K562 (cell line): Measurements from ENCODE around the gene FAM180B. TPM values are rescaled to one million over a fixed set of nuclear protein-coding genes. Genes with fewer than 3 reads are reported as not detected.

Experiments used
- CBFB ChIP-seq: sonication (generic); formaldehyde crosslinking; IDR thresholded peaks from 2 replicates; pipeline ENCODE4 v1.4.0; 2020; ENCODE audit warnings: mild to moderate bottlenecking, missing genetic modification reagents
- DDX20 ChIP-seq: fragments of 450-650 bp; IDR thresholded peaks from 2 replicates; pipeline ENCODE4 v1.6.1; 2016; ENCODE audit warnings: missing genetic modification characterization, low read depth, mild to moderate bottlenecking, missing compliant biosample characterization, moderate library complexity
- EZH2 ChIP-seq: IDR thresholded peaks from 2 replicates; pipeline ENCODE4 v1.6.1; 2012; ENCODE audit warnings: low read depth, mild to moderate bottlenecking, inconsistent platforms, low read length, borderline replicate concordance
- GATA2 ChIP-seq: sonication (generic); formaldehyde crosslinking; IDR thresholded peaks from 2 replicates; pipeline ENCODE4 v1.4.0; 2020; ENCODE audit warnings: mild to moderate bottlenecking, missing genetic modification reagents
- GTF2E2 ChIP-seq: fragments of 200-800 bp; sonication (Bioruptor generic); IDR thresholded peaks from 2 replicates; pipeline ENCODE4 v1.6.1; 2016; ENCODE audit warnings: missing genetic modification characterization, missing compliant biosample characterization
- ILK ChIP-seq: fragments of 450-650 bp; IDR thresholded peaks from 2 replicates; pipeline ENCODE4 v1.6.1; 2016; ENCODE audit warnings: missing genetic modification characterization, low read depth, mild to moderate bottlenecking, missing compliant biosample characterization, moderate library complexity, borderline replicate concordance
- NR4A1 ChIP-seq, 2 experiments: fragments of 250-450 bp in 1 of 2; fragments of 450-650 bp in 1 of 2; sonication (Bioruptor Pico) in 1 of 2; IDR thresholded peaks; 2 replicates each; pipeline versions ENCODE4 v1.4.0 to v1.6.1; 2016 to 2020; ENCODE audit warnings: mild to moderate bottlenecking in 2 of 2, missing compliant biosample characterization in 1 of 2, missing genetic modification characterization in 1 of 2, moderate library complexity in 1 of 2
- POLR2AphosphoS5 ChIP-seq: IDR thresholded peaks from 2 replicates; pipeline ENCODE4 v1.6.1; 2011; ENCODE audit warnings: mild to moderate bottlenecking, low read depth, low read length, moderate library complexity; ENCODE audit not compliant: control insufficient read depth, insufficient read depth
- RAD51 ChIP-seq: fragments of 450-650 bp; IDR thresholded peaks from 2 replicates; pipeline ENCODE4 v1.7.1; 2016; ENCODE audit warnings: low read depth, mild to moderate bottlenecking, borderline replicate concordance
- SP1 ChIP-seq: sonication (generic); formaldehyde crosslinking; IDR thresholded peaks from 2 replicates; pipeline ENCODE4 v1.8.1; 2022; ENCODE audit warnings: mild to moderate bottlenecking, missing genetic modification reagents
- ZBTB17 ChIP-seq: fragments of 450-650 bp; formaldehyde crosslinking; IDR thresholded peaks from 2 replicates; pipeline ENCODE4 v1.4.0; 2020; ENCODE audit warnings: mild to moderate bottlenecking
- polyA plus RNA-seq, 8 experiments: library from polyadenylated mRNA; depleted of rRNA in 4 of 8; stranded (reverse) in 5 of 8; unstranded in 3 of 8; fragments of >200 nt; fragmentation: Nextera tagmentation in 2 of 8; fragmentation: Illumina TruSeq in 1 of 8; extraction: Ambion mirVana in 2 of 8; extraction: Trizol in 1 of 8; gene quantifications; 2 replicates each; pipeline versions ENCODE4 v1.2.1 to v1.2.3, GENCODE V29; 2011 to 2014; ENCODE audit warnings: inconsistent platforms in 1 of 8, missing spikeins in 1 of 8
- total RNA-seq, 7 experiments: library from RNA; depleted of rRNA in 6 of 7; stranded (reverse); fragments of >200 nt in 6 of 7; fragmentation: Illumina TruSeq in 2 of 7; extraction: Trizol in 2 of 7; gene quantifications; 2 replicates each; pipeline versions ENCODE4 v1.2.1 to v1.2.3, GENCODE V29; 2011 to 2021; ENCODE audit warnings: low replicate concordance in 1 of 7
- TF ChIP-seq, protein P1 (sequence below), 3 experiments: fragments of 200-800 bp in 1 of 3; fragments of 250-450 bp in 1 of 3; fragments of 450-650 bp in 1 of 3; sonication (Bioruptor Pico) in 1 of 3; sonication (Bioruptor generic) in 1 of 3; formaldehyde crosslinking in 1 of 3; IDR thresholded peaks; 2 replicates each; pipeline versions ENCODE4 v1.6.1 to v1.8.0; 2016 to 2022; ENCODE audit warnings: mild to moderate bottlenecking in 2 of 3, missing genetic modification characterization in 2 of 3, missing compliant biosample characterization in 1 of 3, moderate library complexity in 1 of 3
- TF ChIP-seq, protein P2 (sequence below): sonication (generic); formaldehyde crosslinking; IDR thresholded peaks from 2 replicates; pipeline ENCODE4 v1.8.0; 2022; ENCODE audit warnings: mild to moderate bottlenecking, missing genetic modification reagents
- TF ChIP-seq, protein P3 (sequence below): fragments of 450-650 bp; IDR thresholded peaks from 2 replicates; pipeline ENCODE4 v1.6.1; 2014; ENCODE audit warnings: low read depth, mild to moderate bottlenecking, moderate library complexity, borderline replicate concordance
- TF ChIP-seq, protein P4 (sequence below): fragments of 450-650 bp; formaldehyde crosslinking; IDR thresholded peaks from 2 replicates; pipeline ENCODE4 v1.4.0; 2020; ENCODE audit warnings: mild to moderate bottlenecking, moderate library complexity
- TF ChIP-seq, protein P5 (sequence below): IDR thresholded peaks from 2 replicates; pipeline ENCODE4 v1.6.1; 2011; ENCODE audit not compliant: insufficient read length; ENCODE audit errors: extremely low read depth

Gene FAM180B
- total and polyA plus RNA-seq, 9 of the 15 experiments (the other 6 are each of a cell fraction or from before 2014, with no cell fraction given) = 0.05 to 0.14 TPM; not detected in 7

DNA sequence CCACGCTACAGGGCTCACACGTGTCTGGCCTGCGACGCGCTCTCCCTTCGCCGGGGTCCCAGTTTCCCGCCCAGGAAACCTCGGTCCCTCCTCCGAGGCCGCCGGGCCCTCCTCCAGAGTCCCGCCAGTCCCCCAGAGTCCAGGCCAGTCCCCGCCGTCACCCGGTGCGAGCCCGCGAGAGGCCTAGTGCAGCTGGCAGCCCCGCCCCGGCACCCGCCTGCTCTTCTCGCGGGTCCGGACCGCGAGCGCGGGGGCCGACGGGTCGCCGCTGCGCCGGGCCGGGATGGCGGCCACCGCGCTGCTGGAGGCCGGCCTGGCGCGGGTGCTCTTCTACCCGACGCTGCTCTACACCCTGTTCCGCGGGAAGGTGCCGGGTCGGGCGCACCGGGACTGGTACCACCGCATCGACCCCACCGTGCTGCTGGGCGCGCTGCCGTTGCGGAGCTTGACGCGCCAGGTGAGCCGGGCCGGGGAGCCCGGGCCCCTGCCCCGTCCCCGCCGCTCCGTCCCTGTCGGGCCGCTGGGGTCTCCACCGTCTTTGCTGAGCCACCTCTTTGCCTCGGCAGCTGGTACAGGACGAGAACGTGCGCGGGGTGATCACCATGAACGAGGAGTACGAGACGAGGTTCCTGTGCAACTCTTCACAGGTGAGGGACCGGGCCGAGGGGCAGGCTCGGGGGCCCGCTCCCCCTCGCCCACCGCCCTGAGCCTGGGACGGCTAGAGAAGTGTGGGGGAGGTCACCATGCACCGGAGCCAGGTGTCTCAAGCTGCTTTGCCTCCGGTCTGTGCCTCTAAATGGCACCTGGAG lies 20.9 kb upstream of the FAM180B start, which contains the start of gene PTPMT1 (continued):
- TF ChIP-seq ILK (tag) (no peak), DDX20 (tag) (no peak), POLR2AphosphoS5 (peak; percentile 73), NR4A1 (CRISPR knock-in tag; IDR thresholded peaks at IDR 0.05) (no peak), NR4A1 (tag; IDR thresholded peaks at IDR 0.05) (0 out of 2 replicates have a peak, but pooled peaks have one; percentile 42), CBFB (CRISPR knock-in tag) (no peak), SP1 (CRISPR knock-in tag) (no peak), ZBTB17 (CRISPR knock-in tag) (peak; percentile 67), GATA2 (CRISPR knock-in tag) (no peak), RAD51 (no peak), GTF2E2 (tag) (peak; percentile 34; the same call in 1 of the 2 replicates), EZH2 (no peak)
- TF ChIP-seq, protein P1, sequence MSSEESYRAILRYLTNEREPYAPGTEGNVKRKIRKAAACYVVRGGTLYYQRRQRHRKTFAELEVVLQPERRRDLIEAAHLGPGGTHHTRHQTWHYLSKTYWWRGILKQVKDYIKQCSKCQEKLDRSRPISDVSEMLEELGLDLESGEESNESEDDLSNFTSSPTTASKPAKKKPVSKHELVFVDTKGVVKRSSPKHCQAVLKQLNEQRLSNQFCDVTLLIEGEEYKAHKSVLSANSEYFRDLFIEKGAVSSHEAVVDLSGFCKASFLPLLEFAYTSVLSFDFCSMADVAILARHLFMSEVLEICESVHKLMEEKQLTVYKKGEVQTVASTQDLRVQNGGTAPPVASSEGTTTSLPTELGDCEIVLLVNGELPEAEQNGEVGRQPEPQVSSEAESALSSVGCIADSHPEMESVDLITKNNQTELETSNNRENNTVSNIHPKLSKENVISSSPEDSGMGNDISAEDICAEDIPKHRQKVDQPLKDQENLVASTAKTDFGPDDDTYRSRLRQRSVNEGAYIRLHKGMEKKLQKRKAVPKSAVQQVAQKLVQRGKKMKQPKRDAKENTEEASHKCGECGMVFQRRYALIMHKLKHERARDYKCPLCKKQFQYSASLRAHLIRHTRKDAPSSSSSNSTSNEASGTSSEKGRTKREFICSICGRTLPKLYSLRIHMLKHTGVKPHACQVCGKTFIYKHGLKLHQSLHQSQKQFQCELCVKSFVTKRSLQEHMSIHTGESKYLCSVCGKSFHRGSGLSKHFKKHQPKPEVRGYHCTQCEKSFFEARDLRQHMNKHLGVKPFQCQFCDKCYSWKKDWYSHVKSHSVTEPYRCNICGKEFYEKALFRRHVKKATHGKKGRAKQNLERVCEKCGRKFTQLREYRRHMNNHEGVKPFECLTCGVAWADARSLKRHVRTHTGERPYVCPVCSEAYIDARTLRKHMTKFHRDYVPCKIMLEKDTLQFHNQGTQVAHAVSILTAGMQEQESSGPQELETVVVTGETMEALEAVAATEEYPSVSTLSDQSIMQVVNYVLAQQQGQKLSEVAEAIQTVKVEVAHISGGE (CRISPR knock-in tag; IDR thresholded peaks at IDR 0.05) = no peak
- TF ChIP-seq, protein P2, sequence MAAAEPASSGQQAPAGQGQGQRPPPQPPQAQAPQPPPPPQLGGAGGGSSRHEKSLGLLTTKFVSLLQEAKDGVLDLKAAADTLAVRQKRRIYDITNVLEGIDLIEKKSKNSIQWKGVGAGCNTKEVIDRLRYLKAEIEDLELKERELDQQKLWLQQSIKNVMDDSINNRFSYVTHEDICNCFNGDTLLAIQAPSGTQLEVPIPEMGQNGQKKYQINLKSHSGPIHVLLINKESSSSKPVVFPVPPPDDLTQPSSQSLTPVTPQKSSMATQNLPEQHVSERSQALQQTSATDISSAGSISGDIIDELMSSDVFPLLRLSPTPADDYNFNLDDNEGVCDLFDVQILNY (CRISPR knock-in tag) = no peak
- TF ChIP-seq, protein P3, sequence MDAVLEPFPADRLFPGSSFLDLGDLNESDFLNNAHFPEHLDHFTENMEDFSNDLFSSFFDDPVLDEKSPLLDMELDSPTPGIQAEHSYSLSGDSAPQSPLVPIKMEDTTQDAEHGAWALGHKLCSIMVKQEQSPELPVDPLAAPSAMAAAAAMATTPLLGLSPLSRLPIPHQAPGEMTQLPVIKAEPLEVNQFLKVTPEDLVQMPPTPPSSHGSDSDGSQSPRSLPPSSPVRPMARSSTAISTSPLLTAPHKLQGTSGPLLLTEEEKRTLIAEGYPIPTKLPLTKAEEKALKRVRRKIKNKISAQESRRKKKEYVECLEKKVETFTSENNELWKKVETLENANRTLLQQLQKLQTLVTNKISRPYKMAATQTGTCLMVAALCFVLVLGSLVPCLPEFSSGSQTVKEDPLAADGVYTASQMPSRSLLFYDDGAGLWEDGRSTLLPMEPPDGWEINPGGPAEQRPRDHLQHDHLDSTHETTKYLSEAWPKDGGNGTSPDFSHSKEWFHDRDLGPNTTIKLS = peak; percentile 85
- TF ChIP-seq, protein P4, sequence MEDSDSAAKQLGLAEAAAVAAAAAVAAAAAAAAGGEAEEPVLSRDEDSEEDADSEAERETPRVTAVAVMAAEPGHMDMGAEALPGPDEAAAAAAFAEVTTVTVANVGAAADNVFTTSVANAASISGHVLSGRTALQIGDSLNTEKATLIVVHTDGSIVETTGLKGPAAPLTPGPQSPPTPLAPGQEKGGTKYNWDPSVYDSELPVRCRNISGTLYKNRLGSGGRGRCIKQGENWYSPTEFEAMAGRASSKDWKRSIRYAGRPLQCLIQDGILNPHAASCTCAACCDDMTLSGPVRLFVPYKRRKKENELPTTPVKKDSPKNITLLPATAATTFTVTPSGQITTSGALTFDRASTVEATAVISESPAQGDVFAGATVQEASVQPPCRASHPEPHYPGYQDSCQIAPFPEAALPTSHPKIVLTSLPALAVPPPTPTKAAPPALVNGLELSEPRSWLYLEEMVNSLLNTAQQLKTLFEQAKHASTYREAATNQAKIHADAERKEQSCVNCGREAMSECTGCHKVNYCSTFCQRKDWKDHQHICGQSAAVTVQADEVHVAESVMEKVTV (CRISPR knock-in tag) = no peak
- TF ChIP-seq, protein P5, sequence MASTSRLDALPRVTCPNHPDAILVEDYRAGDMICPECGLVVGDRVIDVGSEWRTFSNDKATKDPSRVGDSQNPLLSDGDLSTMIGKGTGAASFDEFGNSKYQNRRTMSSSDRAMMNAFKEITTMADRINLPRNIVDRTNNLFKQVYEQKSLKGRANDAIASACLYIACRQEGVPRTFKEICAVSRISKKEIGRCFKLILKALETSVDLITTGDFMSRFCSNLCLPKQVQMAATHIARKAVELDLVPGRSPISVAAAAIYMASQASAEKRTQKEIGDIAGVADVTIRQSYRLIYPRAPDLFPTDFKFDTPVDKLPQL = no peak
